ENCODE data around the gene PICALM.

DNA sequence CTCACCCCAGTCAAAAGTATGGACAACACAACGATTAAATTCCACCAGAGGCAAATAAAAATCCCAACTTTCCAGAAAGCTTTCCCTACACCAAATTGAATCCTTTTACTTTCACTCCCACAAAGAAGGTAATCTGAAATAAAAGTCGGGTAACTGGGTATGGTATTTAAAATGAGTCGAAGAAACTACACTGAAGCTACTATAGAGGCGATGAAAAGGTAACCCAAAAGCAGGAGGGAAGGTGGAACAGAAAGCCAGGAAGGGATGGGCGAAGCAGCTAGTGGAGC is 1.1 kb downstream of the PICALM start:
- TF ChIP-seq, protein P1, sequence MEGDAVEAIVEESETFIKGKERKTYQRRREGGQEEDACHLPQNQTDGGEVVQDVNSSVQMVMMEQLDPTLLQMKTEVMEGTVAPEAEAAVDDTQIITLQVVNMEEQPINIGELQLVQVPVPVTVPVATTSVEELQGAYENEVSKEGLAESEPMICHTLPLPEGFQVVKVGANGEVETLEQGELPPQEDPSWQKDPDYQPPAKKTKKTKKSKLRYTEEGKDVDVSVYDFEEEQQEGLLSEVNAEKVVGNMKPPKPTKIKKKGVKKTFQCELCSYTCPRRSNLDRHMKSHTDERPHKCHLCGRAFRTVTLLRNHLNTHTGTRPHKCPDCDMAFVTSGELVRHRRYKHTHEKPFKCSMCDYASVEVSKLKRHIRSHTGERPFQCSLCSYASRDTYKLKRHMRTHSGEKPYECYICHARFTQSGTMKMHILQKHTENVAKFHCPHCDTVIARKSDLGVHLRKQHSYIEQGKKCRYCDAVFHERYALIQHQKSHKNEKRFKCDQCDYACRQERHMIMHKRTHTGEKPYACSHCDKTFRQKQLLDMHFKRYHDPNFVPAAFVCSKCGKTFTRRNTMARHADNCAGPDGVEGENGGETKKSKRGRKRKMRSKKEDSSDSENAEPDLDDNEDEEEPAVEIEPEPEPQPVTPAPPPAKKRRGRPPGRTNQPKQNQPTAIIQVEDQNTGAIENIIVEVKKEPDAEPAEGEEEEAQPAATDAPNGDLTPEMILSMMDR (IDR thresholded peaks at IDR 0.05; ENCODE audit: low read depth, low read length): no peak
- TF ChIP-seq POLR2A (IDR thresholded peaks at IDR 0.05; ENCODE audit: extremely low read depth, insufficient read length) (no peak), MYC (IDR thresholded peaks at IDR 0.05; ENCODE audit: low read depth, low read length) (no peak)
- TF ChIP-seq, protein P2, sequence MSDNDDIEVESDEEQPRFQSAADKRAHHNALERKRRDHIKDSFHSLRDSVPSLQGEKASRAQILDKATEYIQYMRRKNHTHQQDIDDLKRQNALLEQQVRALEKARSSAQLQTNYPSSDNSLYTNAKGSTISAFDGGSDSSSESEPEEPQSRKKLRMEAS (IDR thresholded peaks at IDR 0.05; ENCODE audit: low read depth, low read length): no peak

Measured in NB4 (cell line).